ENCODE data around the gene TMED1. TPM values are rescaled to one million over a fixed set of nuclear protein-coding genes. Genes with fewer than 3 reads are reported as not detected.
A peak's percentile ranks its signal among the peaks of the same experiment; 100 is the strongest.

TMED1 gene
- total RNA-seq, 1 experiment from 2014 or later: 52.9 TPM

GRCh38 chr19:10811391-10812111 is 24.5 kb downstream of the TMED1 start:
- DNase-seq (ENCODE audit: low read depth): no peak

GRCh38 chr19:10809651-10810285 is 26.2 kb downstream of the TMED1 start:
- no peak for DNase-seq (ENCODE audit: low read depth)

DNA sequence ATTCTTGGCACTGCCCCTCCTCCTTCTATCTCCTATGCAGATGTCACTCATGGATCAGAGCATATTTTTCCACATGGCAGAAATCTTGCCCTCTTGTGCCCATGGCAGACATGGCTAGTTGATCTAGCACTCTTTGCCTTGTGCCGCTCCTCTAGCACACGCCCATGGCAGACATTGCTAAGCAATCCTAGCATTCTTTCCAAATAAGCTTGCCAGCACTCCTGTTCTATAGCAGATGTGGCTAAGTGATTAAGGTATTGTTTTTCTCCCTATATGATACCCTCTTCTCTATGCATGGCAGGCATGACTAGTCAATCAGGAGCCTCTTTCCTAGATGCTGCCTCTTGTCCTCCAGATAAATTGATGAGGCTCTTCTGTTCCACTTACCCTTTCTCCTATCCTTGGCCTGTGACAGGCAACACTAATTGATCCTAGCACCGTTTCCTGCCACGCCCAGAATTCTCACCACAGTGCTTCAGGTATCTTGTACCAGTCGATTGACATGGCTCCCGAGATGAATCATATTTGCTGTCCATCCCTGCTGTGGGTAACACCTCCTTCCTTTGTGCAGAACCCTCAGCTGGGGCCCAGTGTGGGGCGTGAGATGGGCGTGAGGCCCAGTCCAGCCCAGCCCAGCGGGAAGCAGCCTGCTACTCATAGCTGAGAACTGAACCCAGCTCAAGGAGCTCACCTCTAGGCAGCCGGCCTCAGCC is 26.9 kb downstream of the TMED1 start:
- DNase-seq (ENCODE audit: low read depth): peak; percentile 39

GRCh38 chr19:10805758-10806247 is 30.2 kb downstream of the TMED1 start:
- DNase-seq (ENCODE audit: low read depth): no peak

DNA sequence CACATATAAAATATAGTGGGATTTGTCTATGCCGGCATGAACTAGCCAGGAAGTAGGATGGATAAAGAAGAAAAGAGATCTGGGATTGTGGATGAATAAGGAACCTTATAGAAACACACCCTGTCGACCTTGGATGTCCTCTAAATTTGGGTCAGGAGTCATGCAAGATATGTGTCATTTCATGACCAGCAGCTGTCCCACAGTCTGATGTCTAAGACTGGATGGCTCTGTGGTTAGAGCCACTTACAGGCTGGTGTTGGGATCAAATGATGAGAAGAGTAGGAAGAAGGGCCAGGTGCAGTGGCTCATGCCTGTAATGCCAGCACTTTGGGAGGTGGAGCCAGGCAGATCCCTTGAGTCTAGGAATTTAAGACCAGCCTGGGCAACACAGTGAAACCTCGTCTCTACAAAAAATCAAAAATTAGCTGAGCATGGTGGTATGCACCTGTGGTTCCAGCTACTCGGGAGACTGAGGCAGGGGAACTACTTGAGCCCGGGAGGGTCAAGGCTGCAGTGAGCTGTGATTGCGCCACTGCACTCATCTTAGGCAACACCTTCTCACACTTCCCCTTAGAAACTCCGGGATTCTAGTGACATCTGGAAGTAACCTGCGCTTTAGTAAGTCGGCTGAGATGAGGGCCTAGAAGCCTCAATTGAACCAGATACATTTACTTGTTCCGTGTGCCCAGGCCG is 30.8 kb downstream of the TMED1 start:
- no peak for DNase-seq (ENCODE audit: low read depth)

GRCh38 chr19:10803252-10803651 is 32.8 kb downstream of the TMED1 start:
- no peak for DNase-seq (ENCODE audit: low read depth)

DNA sequence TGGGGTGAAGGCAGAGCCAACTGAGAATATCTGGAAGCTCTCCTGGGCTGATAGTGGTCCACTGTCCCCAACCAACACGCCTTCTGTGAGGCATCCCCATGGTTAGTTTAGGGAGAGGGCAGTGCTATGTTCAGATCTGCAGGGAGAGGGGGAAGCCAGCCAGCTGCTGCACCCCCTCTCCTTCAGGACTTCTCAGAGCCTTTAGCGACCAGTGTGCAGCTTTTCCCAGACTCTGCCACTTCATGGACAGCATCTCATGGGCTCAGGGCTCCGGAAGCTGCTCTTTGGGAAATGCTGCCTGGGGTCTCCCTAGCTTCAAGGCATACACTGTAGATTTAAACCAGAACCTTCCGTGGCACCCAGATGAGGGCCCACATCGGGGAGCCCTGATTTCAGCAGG is 33.5 kb downstream of the TMED1 start:
- DNase-seq (ENCODE audit: low read depth): no peak

DNA sequence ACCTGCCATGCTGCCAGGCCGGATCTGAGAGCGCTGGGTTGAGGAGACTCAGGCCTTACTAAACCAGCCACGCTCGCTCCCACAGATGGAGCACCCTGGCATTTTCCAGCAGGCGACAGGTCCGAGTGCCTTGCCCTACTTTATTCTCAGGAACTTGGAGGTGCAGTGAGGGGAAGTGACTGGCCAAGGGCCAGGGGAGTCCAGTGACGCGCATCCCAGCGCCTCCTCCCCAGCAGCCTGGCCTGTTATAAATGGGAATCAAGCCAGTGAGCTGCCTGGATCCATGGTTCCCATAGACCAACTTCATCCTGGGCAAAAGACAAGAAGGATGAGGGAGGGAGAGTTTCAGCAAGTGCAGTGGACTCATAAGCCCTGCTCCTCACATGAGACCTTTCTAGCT is 35.5 kb downstream of the TMED1 start:
- DNase-seq (ENCODE audit: low read depth): no peak

GRCh38 chr19:10797541-10798256 is 38.3 kb downstream of the TMED1 start:
- no peak for DNase-seq (ENCODE audit: low read depth)

DNA sequence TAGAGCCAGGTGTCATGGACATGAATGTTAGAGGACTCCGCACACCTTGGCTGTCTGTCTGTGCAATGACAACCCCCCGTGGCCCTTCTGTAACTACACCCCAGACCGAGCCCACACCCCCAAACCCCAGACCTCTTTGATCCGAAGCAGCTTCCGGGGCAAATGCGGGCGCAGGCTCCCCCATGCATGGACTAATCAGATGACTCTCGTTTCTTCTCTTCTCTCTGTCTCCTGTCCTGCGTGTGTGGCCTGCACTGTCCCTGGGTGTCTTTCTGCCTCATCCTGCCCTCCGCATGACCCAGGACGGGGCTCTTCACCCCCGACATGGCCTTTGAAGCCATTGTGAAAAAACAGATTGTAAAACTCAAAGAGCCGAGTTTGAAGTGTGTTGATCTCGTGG is 38.9 kb downstream of the TMED1 start:
- DNase-seq (ENCODE audit: low read depth): no peak

DNA sequence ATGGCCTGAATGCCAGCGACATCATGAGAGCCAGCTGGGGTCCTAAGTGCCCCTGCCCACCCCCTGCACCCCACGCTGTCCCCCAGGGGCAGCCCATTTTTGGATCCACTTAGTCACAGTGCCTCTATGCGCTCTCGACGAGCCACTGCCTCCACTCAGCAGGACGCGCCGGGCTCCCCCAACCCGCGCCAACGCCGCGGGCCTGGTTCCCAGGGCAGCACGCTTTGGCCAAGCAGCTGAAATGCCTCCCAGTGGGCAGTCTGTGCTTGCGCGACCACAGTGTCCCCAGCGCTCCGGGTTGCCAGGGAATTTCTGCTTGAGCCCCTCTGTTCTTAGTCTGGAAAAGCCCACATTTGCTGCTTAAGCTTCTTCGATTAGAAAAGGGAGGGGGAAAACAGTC is 39.4 kb downstream of the TMED1 start:
- DNase-seq (ENCODE audit: low read depth): no peak

- no peak for DNase-seq (ENCODE audit: low read depth)
Observed at GRCh38 chr19:10789866-10790265, 46.1 kb downstream of the TMED1 start.

GRCh38 chr19:10788146-10788545 is 47.9 kb downstream of the TMED1 start:
- no peak for DNase-seq (ENCODE audit: low read depth)

DNA sequence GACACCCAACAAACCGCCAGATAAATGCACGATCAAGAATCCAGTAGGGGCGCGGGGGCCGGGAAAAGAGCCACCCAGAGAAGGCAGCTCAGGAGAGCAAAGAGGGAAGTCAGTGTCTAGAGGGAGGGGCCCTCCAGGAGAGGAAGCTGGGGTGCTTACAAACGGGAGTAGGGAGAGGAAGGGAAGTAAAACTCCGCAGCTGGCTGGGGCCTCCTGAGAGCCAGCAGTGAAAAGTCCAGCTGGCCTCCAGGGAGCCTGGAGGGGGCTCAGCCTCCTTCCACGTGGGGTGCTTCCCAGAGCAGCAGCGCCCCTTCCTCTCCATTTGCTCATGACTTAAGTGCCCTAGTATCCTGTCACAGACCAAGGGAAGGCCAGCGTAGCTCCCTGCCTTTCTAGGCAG is 51.8 kb downstream of the TMED1 start:
- no peak for DNase-seq (ENCODE audit: low read depth)

DNA sequence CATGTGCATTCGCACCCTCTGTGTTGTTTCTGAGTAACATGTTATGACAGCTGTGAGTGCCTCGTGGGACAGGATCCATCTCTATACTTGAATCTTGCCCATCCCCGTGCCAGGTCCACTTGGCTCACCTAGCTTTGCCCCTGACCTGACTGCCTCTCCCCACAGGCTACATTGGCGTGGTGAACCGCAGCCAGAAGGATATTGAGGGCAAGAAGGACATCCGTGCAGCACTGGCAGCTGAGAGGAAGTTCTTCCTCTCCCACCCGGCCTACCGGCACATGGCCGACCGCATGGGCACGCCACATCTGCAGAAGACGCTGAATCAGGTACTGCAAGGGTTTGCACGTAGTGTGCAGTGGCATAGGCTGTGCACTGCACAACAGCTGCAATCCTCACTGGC is 53.2 kb downstream of the TMED1 start:
- no peak for DNase-seq (ENCODE audit: low read depth)

Other genes with a start within 250 kb of the TMED1 start
- gene AP1M2, start 248.9 kb downstream of the TMED1 start, total RNA-seq (2014; rRNA removed): not detected in 2 replicates
- gene SLC44A2, start 210.7 kb downstream of the TMED1 start, total RNA-seq (2014; rRNA removed): 104 and 112 TPM in 2 replicates
- gene ILF3, start 181.9 kb downstream of the TMED1 start, total RNA-seq (2014; rRNA removed): 143 and 172 TPM in 2 replicates
- gene QTRT1, start 134.8 kb downstream of the TMED1 start, total RNA-seq (2014; rRNA removed): 37.8 and 41.4 TPM in 2 replicates
- 75.3 and 80.3 TPM in 2 replicates for gene DNM2, start 118.1 kb downstream of the TMED1 start, total RNA-seq (2014; rRNA removed)
- not detected in 2 replicates for gene C19orf38, start 12.2 kb upstream of the TMED1 start, total RNA-seq (2014; rRNA removed)
- 37.4 and 42.1 TPM in 2 replicates for gene CARM1, start 35.3 kb upstream of the TMED1 start, total RNA-seq (2014; rRNA removed)
- 64.0 and 72.4 TPM in 2 replicates for gene YIPF2, start 92.4 kb upstream of the TMED1 start, total RNA-seq (2014; rRNA removed)
- gene TIMM29, start 92.6 kb upstream of the TMED1 start, total RNA-seq (2014; rRNA removed): 34.7 and 37.1 TPM in 2 replicates
- 105 and 108 TPM in 2 replicates for gene SMARCA4, start 124.8 kb upstream of the TMED1 start, total RNA-seq (2014; rRNA removed)

Data from LHCN-M2 (cell line).